DMS153 (cell line): Measurements from ENCODE around the gene SLC1A3.
A peak's percentile ranks its signal among the peaks of the same experiment; 100 is the strongest.

Experiments used
- DNase-seq: peaks from one replicate; lab custom pipeline; 2025; lab: John Stamatoyannopoulos, UW

Gene SLC1A3

DNA sequence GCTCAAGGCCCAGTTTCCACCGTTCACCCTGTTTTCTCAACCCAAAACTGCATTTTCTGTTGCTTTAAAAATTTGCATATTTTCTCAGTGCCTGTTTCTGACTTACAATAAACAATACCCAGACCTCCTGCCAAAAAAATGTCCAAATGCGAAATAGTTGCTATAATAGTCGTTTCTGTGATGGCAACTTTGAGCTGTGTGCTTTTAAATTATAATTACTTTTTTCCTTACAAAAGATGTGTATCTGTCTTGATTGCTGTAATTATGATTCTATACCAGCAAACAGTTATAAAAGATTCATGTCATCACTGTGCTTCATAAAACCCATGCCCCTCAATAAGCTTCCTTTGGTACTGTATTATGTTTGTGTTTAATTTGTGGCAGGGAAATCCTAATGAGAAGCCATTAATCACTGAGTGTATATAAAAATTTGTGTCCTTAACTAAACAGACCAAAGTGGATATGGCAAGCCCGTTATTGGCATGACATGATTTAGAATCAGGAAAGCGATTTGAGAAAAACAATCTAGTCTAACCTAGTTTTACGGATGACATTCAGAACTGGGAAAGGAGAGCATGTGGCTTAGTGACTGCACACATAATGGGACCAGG lies 5.4 kb upstream of the SLC1A3 start:
- peak; percentile 48 for DNase-seq

DNA sequence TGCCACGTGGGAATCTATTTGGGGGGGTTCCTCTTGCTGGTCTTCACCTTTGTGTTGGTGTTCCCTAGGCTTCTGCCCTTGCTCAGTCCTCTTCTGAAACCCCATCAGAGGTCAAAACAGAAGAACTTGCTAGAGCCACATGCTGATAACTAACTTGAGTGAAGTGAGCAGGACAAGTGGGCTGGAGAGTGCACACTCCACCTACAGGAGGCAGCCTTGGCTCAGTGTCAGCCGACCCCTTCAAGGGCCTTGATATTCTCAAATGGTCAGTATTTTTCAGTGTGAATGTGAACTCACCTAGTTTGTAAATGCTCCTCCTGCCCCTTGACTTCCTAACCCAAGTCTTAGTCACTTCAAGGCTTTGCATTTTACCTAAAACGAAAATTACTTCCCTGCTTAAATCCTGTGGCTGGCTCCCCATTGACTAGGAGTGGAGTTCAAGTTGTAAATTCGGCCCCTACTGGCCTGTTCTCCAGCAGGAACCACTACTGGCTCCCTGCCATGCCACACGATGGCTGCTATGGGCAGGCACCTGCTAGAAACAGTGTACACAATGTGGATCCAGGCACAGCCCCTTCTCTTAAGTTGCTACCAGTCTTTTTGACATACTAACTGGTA lies 3.6 kb upstream of the SLC1A3 start:
- DNase-seq: peak; percentile 21

DNA sequence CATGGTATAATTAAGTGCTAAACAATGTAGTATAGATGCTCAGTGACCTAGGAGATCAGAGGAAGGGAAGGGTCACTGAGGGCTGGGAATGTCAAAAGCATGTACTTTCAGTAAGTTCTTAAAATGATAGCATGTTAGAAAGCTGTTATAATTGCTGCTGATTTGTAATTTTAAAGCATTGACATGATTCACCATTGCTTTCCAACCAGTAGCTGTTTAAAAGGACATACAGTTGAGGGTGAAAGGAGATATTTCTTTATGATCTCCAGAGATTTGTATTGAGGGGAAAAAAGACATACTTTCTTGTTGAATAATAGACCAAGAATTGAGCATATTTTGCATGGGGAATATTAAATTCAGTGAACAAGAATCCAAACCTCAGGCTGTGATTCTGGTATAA lies 1.2 kb upstream of the SLC1A3 start:
- DNase-seq: no peak

DNA sequence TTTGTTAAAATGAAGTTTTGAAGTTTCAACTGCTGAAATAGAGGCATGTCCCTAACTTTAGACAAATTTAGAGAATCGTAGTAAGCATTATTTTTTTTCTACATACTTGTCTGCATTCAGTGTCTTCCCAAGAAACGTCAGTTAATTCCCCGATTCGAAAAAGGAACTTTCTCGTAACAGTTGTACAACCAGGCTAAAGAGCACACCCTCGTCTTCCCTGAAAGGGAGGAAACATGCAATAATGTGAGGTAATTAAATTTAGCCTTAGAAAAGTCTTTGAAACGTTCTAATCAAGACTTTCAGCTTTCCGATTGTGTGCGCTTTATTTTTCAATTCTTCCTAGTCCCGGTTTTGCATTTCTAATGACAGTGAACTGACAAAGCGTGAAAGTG lies 374 bp upstream of the SLC1A3 start:
- DNase-seq: no peak

DNA sequence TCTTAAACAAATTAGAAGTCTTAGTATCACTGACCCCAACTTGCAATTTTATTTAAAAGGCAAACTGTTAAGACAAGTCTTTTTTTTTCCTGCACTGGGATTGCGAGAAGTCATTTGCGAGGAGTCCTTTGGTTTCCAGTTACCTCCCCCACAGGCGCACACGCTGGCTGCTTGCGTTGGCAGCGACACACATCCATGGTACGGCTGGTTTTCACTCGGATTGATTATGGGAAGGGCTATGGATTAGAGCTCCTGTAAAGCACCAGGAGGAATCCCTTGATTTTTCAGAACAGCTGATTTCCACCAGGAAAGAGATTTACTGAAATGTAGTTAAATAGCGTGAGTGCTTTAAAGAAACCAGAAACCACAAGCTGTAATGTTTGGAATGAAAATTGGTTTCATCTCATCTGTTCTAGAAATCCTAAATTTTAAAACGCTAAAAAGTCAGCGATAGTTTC lies 737 bp downstream of the SLC1A3 start:
- DNase-seq: no peak

DNA sequence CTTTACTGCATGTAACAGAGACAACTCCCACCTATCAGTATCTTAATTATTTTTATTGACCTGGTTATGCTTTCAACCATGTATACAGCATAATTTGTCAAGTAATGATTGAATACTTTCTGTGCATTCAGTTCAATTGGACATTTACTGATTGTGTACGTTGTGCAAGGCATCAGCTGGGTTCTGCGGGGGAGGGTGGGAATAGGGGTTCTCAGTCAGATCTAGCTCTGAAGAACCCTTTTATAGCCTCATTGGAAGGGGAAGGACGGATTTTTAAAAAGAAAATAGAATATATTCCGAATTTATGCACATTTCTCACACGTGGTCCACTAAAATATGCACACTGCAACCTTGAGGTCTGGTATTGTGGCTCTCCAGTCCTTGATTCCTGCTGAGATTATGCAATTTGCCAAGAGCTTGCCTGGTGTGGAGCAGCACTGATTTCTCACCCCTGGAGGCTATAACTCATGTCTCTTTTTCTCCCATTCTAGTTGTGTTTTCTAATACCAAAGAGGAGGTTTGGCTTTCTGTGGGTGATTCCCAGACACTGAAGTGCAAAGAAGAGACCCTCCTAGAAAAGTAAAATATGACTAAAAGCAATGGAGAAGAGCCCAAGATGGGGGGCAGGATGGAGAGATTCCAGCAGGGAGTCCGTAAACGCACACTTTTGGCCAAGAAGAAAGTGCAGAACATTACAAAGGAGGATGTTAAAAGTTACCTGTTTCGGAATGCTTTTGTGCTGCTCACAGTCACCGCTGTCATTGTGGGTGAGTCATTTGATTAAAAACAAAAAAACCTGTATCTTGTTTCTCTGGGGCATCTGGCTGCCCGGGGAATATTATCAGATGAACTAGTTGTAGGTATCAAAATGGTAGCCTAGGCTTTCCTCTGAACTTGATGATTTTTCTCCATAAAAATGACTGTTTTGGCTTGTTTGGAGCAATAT lies 1.7 kb downstream of the SLC1A3 start:
- DNase-seq: no peak

DNA sequence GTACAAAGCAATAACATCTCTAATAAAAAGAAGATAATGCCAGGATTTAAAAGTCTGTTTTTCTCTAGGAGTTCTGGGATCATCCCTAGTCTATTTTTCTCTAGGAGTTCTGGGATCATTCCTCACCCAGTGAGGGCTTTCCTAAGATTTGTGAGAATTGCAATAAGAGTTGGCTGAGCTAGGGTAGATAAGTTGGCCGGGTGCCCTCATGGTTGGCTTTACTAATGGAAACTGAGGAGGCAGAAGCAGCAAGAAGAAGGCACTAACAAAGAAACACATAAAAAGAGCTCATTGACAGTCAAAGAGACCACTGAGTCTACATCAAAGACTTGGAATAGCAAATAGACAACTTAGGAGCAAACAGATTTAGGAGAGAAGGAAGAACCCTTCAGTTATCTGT lies 4.2 kb downstream of the SLC1A3 start:
- no peak for DNase-seq

DNA sequence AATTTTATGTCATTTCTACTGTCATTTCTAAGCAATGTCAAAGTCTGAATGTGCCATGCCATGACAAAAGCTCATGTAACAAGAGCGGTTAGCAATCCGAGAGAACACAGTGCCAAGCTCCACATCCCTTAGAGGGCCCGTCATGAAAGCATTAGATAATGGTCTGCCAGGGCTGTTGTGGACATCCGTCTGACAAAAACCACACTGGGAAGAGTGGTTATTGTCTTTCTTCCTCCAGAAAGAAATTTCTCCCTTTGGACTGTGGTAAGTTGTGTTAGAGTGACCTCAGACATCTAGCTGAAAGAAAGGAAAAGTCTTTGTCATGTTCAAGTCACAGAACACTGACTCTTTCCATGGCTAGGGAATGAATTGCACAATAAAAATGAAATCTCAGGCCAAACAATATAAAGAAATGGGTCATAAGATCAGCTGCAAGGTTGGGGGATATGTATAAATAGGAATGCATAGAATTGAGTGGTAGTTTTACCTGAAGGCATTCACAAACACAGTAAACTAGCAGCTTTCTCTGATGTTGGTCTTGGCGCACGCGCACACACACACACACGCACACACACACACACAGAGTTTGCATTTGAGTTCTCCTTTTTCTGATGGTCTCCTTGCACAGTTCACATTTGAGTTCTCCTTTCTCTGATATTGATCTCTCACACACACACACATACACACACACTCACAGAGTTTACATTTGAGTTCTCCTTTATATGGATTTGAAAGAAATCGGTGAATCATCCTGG lies 5.3 kb downstream of the SLC1A3 start:
- DNase-seq: no peak

DNA sequence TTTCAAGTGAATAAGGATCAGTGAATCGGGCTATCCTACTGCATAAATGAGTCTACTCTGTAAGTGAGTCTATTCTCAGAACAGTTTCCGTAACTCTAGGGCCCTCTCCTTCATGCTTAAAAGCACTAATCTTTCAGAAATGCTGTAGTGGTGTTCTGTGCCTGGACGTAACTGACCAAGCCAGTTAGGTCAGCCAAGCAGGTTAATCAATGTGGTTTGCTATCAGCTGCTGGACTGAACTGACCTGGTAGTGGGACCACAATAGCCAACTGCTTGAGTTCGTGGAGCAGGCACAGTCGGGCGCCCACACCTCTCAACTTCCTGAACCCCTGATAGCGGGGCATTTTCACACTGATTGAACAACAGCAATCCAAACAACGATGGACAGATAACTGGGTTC lies 6.8 kb downstream of the SLC1A3 start:
- DNase-seq: no peak

DNA sequence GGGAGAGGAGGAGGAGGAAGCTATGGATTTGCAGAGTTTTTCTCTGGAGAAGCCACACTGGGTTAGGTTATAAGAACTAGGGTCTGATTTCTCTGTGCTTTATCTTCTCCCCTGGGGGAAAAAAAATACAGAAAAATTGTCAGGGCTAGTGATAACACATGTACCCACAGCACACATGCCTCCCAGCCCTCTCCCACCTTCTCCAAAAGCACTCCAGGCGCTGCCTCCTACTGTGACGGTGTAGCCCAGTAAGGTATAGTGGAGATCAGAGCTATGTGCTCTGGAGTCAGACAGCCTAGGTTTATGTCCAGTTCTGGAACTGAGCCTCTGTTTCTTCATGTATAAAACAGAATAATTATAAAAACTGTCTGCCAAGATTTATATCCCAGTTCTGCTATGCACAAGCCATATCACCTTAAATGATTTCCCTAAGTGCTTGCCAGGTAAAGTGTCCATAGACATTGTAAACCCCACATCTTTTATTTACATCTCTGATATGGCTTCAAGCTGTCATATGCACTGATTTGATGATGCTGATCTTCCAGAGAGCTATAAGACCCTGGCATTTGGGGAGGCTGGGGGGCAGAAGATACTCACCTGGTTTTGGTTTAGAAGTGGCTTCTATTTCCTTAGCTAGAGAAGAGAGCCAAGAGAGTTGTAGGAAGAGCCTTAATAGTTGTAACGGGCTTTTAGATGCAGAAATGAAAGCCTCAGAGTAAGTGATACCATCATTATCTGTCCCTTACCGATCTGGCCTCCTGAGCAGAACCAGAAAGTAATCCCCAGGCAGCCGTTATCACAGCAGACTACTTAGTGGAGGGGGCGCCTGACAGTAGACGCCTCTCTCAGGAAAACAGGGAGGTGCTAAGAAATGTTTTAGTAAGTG lies 7.6 kb downstream of the SLC1A3 start:
- DNase-seq: no peak

DNA sequence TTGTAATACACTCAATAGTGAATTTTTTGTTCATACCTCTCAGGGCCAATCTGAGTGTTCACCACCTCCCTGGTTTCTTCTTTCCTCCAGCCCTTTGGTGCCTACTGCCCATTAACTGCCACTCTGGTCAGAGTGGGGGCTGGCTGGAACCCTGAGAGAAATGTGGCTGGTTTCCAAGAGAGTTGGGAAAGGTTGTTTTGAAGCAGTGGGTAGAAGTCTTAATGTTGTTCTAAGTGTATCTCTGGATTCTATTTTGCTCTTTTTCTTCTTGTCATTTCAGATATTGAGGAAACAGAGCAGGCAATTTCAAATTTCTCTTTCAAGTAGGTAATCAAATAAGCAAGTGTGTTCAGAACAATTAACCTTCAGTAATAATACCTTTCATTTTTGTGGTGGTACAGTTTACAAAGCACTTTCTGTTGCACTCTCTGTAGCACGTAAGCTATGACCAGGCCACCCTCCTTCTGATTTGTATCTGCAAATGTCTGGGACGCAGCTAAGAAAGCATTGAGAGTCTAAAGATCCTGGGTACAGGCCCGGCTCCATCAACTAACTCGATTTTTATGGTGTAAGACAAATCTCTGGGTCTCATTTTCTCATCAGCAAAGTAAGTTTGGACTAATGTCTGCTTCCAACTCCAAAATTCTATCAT lies 8.4 kb downstream of the SLC1A3 start:
- no peak for DNase-seq

DNA sequence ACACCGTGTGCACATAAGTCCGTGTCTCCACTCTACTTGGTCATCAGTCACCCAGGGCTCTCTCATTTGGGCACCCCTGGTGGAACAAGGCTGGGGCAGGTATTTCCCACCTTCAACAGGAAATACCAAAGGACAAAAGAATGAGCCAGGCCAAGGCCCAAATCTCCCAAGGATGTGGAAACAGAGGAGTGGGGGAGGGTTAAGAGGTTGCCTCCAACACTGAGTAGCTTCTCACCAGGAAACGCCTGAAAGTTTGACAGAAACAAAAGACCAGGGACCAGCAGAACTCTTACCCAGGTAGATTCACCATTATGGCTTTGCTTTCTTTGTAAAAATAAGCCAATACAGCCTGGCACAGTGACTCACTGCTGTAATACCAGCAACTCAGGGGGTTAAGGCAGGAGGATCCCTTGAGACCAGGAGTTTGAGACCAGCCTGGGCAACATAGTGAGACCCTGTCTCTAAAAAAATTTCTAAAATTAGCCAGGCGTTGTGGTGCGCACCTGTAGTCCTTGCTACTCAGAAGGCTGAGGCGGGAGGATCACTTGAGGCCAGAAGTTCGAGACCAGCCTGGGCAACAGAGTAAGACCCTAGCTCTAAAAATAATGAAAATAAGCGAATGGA lies 12.7 kb downstream of the SLC1A3 start:
- no peak for DNase-seq

DNA sequence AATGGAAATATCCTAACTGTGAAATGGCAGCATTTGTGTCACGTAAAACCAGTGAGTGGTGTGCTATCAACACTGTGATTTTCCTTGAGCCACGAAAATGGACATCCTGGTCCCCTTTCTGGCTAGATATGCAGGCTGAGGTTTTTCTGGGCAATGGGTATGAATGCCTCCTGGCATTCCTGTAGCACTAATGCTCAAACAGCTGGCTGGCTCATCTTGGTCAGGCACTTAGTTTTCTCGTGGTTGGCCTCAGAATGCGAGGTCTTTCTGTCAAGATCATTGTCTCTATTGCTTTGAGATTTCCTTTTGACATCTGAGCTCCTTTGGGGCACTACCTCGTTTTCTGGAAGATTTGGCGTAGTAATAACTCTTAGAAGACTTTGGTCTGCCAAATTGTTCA lies 15.6 kb downstream of the SLC1A3 start:
- DNase-seq: no peak

DNA sequence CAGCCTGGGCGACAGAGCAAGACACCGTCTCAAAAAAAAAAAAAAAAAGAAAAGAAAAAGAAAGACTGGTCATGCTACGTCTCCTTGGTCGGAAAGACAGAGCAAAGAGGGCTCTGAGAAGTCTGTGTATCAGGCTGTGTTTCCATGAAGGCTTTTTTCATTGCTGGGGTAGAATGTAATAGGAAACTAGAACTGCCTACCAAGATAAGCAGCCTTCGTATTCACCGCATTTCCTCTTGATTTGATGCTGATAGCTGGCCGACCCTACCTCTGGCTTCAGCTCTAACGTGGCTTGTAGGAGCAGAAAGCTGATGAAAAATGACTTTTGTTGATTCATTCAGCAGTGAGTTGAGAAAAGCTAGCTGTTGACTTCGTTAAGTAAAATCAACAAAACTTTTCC lies 17.4 kb downstream of the SLC1A3 start:
- no peak for DNase-seq

DNA sequence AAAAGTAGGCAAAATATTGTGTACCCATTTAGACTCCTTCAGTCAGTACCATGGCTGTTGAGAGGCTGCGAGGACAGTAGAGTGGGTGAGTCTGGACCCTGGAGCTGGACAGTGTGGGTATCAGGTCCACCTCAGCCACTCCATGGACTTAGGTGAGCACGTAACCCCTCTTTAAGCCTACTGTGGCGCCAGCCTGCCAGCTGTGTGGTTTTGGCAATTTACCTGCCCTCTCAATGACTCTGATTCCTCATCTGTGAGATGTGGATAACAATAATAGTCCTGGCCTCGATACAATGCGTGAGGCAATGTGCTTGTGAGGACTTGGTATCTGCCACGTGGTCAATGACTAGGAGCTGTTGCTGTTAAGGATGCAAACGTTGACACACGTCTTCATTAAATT lies 17.9 kb downstream of the SLC1A3 start:
- no peak for DNase-seq

DNA sequence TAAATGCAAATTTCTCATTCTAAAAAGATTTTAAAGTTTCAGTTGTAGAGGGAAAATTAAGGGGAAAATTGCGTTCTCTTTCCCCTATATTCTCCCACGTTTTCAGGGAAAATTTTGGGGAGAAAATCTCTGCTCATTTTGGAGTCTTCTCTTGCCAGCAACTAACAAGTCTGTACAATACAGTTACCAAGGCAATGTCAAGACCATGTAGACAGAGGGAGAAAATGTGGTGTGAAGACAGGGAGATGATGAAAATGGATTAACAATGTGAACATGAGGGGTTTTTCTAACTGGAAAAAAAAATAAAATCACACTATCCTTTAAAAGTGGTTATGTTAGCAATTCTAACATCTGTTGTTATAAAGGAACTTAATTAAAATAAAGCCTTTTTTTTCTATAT lies 22.3 kb downstream of the SLC1A3 start:
- no peak for DNase-seq

DNA sequence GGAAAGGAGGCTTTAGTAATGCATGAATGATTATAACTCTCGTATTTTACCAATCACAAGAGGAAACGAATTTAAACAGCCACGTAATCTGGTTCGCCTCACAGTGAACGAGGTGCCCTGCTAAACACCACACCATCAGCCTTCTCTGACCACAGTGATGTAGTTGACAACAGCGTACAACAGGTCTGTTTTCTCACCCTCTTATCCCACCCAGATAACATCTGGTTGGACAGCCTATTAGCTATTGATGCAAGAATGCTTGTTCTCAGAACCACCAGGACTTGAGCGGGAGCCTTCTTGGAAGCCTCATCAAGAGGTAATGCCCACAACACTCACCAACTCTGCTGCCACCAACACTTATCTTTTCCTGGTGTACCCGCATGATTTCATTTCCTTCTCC lies 23.3 kb downstream of the SLC1A3 start:
- DNase-seq: no peak

DNA sequence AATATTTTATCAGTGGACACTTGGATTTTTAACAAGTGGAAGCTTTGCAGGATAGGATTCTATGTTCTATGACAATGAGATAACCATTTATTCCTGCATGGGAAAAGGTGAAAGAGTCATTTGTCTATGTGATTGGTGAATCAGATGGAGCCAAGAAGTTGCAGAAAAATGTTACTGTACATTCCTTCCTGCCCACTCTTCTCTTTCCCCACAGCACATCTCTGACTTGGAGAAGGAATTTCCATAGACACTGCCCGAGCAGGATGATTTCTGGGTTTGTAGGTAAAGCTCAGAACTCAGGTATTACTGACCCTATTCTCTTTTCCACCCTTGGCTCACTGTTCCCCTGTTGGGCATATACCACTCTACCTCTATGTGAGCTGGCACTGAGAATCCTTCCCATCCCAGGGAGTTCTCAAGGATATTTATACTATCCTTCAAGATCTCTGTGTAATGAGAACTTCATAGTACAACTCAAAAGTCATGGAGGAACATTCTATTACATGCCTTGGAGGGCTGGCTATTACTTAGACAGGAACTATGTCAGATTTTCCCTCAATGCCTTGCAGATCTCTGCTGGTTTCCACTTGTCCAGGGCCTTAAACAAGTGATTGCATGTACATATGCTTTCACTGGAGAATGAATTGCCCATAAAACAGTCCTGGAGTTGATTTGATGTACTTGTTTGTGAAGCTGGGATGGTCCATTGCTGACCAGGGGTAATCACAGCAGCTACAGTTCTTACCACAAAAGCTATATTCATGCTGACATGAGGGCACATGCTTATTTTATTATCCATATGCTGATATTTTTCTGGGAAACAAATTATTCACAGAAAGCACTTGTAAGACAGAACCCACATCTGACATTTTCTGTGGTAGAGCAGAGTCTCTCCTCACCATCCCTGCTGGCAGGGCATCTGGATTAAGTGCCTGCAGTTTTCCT lies 24.1 kb downstream of the SLC1A3 start:
- no peak for DNase-seq

DNA sequence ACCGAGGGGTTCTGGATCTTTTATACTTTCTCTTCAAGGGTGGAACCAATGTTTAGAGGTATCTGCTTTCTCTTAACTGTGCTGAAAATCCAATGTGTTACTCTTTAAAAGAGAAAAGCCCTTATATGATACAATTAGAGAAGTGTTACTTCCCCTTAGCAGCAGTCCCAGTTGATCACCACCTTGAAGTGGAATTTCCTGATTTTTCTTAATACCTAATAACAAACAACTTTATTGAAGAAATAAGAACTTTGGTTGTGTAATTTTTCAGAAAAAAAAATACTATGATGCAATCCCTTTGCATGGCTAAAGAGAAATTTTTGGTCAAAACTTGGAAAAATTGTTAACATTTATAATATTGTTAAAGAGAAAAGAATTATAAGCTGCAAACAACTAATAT lies 24.7 kb downstream of the SLC1A3 start:
- DNase-seq: no peak
